ENCODE data around the gene APOB. TPM values are rescaled to one million over a fixed set of nuclear protein-coding genes. Genes with fewer than 3 reads are reported as not detected.

Gene APOB
- total and polyA plus RNA-seq, 10 of the 15 experiments (the other 5 are each of a cell fraction or from before 2014, with no cell fraction given) = 1.4 TPM; not detected in 9

DNA sequence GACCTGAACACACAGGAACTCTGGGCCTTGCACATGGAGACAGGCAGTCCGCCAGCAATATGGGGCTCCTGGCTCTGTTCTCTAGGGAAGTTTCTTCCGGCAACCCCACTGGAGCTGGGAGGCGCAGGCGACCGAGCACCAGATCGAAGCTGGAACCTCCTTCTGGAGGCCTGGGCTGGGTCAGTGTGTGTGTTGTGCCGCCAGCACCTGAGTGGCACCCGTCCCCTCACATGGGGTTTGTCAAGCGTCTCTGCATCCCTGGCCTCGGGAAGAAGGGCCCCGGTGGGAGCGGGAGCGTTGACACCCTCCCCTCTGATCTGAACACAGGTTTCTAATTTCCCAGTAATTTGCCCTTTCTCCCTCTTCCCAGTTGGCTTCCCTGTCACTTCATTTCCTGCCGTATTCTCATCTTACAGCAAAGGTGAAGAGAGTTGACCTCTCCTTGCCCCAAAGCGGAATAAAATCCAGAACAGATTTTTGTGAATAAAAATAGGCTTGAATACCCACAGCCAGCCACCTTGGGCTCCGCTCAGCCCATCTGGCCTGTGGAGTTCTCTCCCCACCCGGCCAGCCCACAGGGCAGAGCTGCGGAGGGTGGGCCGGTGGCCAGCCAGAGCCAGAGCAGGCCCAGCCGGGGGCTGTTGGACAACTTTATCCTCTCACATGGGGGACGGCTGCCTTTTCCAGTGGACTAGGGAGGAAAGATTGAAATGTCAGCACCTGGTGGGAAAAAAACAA, 85.9 kb downstream of the APOB start (continued):
- TF ChIP-seq, protein P1, sequence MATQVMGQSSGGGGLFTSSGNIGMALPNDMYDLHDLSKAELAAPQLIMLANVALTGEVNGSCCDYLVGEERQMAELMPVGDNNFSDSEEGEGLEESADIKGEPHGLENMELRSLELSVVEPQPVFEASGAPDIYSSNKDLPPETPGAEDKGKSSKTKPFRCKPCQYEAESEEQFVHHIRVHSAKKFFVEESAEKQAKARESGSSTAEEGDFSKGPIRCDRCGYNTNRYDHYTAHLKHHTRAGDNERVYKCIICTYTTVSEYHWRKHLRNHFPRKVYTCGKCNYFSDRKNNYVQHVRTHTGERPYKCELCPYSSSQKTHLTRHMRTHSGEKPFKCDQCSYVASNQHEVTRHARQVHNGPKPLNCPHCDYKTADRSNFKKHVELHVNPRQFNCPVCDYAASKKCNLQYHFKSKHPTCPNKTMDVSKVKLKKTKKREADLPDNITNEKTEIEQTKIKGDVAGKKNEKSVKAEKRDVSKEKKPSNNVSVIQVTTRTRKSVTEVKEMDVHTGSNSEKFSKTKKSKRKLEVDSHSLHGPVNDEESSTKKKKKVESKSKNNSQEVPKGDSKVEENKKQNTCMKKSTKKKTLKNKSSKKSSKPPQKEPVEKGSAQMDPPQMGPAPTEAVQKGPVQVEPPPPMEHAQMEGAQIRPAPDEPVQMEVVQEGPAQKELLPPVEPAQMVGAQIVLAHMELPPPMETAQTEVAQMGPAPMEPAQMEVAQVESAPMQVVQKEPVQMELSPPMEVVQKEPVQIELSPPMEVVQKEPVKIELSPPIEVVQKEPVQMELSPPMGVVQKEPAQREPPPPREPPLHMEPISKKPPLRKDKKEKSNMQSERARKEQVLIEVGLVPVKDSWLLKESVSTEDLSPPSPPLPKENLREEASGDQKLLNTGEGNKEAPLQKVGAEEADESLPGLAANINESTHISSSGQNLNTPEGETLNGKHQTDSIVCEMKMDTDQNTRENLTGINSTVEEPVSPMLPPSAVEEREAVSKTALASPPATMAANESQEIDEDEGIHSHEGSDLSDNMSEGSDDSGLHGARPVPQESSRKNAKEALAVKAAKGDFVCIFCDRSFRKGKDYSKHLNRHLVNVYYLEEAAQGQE (IDR thresholded peaks at IDR 0.05; ENCODE audit: low read depth, low read length) = no peak

DNA sequence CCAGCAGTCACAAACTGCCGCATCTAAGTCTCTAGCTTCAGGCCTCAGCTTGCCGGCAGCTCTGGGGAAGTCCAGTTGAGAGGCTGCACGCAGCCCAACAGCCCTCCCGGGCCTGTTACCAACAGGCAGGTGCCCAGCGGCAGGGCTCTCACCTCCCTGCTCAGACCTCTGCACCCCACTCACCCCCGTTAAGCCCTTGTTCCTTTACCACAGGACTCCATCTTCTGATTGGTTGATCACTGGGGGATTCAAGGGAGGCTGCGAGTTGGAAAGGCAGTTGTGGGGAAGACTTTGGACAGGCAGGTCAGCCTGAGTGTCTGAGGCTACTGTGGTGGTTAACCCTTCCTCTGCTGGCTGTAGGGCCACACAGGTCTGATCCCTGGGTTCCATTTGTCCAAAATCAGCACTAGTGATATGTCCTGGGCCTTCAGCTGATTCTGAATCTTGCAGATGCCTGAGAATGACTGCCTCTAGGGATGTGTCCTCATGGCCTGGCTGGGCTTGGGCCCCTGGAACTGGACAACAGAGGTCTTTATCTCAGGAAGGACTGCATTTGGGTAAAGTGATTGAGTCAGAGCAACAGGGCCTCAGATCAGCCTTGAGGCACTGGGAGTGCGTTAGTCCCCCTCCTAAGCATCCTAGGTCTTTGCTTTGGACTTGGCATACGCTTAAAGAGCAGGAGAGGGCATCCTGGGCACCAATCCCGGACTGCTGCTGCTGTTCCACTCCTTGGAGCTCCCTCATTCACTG, 88.4 kb downstream of the APOB start:
- Histone ChIP-seq H2AFZ (ENCODE audit: control insufficient read depth, low read depth, low read length) (no peak overlapping the region), H3K79me2 (ENCODE audit: control insufficient read depth, insufficient read depth, low read length) (no peaks in the 10 kb centered on the region), H3K9me3 (replicated peaks; ENCODE audit: control insufficient read depth, insufficient read depth, low read length) (no peaks in the 10 kb centered on the region), H3K4me3 (no peak overlapping the region), H3K36me3 (ENCODE audit: control insufficient read depth in 2 of 2, insufficient read depth in 2 of 2, low read length in 1 of 2) (no peaks in the 10 kb centered on the region), H3K4me2 (ENCODE audit: control insufficient read depth, insufficient read depth) (no peak overlapping the region), H3K27ac (ENCODE audit: control insufficient read depth, insufficient read depth) (no peak overlapping the region), H3K4me1 (ENCODE audit: control insufficient read depth, insufficient read depth, low read length) (no peaks in the 10 kb centered on the region), H4K20me1 (ENCODE audit: control insufficient read depth, insufficient read depth) (no peaks in the 10 kb centered on the region), H3K9ac (ENCODE audit: control insufficient read depth, insufficient read depth, low read length) (no peak overlapping the region), H3K27me3 (replicated peaks in 1 of 2; ENCODE audit: control insufficient read depth in 2 of 2, insufficient read depth in 2 of 2, low read length in 1 of 2) (no peaks in the 10 kb centered on the region; a peak in 1 of 4 replicates)
- 41% methylated on average over 10 of the region's 10 CpGs for WGBS (ENCODE audit: insufficient coverage, insufficient replicate concordance, low lambda C conversion rate, missing lambda C conversion rate)
- TF ChIP-seq POLR2AphosphoS5 (IDR thresholded peaks at IDR 0.05; ENCODE audit: low read length) (no peak), IKZF2 (IDR thresholded peaks at IDR 0.05) (no peak)
- DNase-seq (ENCODE audit: low read depth, low spot score) (no peak), FAIRE-seq (no peak), ATAC-seq (no peak)
- CTCF ChIA-PET = no interaction called here
- POLR2A ChIA-PET = no interaction called here
- RAD21 ChIA-PET (ENCODE audit: unreplicated experiment) = interaction anchor here (1.1 kb wide), 1 partner anchor 174 kb away, joined by 3 read pairs; no protein-coding TSS in a partner anchor
- in situ Hi-C loops (cut with MboI) (loop anchor here (25.0 kb wide), 1 partner anchor 518 kb away; the partner anchor contains the start of gene RHOB), intact Hi-C loops (cut with micrococcal nuclease; ENCODE audit: unreplicated experiment) (no loop called here)
- SMC1A ChIA-PET (ENCODE audit: uncharacterized antibody, unreplicated experiment) = no interaction called here
- BruUV-seq (replicated peaks) = no TSS peak
